Measurements from ENCODE around the gene HS6ST2.

Gene HS6ST2

DNA sequence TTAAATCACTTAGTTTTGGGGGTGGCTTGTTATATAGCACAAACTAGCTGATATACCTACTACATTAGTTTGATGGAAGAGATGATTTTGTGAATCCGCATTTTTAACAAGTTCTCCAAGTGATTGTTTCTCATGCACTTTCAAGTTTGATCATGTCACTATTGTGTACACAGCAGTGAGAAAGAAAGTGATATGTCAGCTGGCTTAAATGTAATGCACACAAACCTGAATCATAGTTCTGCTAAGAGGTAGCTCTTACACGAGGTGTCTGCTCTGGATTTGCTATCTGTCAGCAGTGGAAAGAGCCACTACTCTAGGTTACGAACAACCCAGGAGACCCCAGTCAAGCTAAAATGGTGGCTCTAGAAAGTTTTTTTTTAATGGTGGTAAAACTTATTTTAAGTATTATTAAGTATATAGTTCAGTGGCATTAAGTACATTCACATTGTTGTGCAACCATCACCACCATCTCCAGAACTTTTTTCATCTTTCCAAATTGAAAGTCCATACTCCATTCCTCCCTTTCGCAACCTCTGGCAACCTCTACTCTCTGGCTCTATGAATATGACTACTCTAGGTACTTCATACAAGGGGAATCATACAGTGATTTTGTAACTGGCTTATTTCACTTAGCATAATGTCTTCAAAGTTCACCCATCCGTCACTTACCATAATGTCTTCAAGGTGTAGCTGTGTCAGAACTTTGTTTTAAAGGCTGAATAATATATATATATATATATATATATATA, 147.3 kb downstream of the HS6ST2 start:
- no peak for TF ChIP-seq POLR2AphosphoS5 (IDR thresholded peaks at IDR 0.05; ENCODE audit: low read depth, low read length)
- TF ChIP-seq POLR2A (IDR thresholded peaks at IDR 0.05; ENCODE audit: low read depth, low read length) = no peak
- TF ChIP-seq TAF1 (IDR thresholded peaks at IDR 0.05; ENCODE audit: borderline replicate concordance, low read depth, low read length) = no peak
- DNase-seq (ENCODE audit: insufficient read length) (no peak), FAIRE-seq (no peak)

DNA sequence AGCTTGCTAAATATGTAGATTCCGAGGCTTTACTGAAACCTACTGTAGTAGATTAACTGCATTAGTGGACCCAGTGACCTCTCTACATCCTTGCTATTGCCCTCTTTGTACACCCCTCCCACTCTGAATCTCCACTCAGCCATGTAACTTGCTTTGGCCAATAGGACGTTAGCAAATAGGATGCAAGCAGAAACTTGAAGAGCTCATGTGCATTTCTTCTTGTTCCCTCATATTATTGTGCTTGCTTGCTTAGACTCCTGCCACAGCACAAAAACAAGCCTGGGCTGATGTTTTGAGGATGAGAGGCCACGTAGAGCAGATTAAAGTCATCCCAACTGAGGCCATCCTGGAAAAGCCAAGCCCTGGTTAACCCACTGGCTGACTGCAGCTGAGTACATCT, 147.9 kb downstream of the HS6ST2 start:
- FAIRE-seq (no peak), DNase-seq (ENCODE audit: insufficient read length) (no peak)
- TF ChIP-seq POLR2A (IDR thresholded peaks at IDR 0.05; ENCODE audit: low read depth, low read length) (no peak), TAF1 (IDR thresholded peaks at IDR 0.05; ENCODE audit: borderline replicate concordance, low read depth, low read length) (no peak), POLR2AphosphoS5 (IDR thresholded peaks at IDR 0.05; ENCODE audit: low read depth, low read length) (no peak)

DNA sequence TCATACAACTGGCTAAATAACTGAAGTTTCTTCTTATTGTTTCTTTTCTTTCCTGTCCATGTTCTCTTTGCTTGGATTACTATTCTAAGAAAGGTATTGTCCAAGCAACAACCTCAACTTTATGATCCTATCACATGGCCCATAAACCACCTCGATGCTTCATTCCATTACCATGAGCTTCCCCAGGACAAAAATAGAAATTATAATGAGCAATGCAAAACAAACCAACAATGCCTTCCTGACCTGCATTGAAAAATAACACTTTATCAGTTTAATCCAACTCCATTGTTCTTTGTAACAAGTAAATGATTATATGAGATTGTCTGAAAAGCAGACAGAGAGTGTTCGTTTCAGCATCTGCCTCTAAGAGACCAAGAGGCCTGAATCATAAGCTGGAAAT, 148.8 kb downstream of the HS6ST2 start:
- no peak for FAIRE-seq

DNA sequence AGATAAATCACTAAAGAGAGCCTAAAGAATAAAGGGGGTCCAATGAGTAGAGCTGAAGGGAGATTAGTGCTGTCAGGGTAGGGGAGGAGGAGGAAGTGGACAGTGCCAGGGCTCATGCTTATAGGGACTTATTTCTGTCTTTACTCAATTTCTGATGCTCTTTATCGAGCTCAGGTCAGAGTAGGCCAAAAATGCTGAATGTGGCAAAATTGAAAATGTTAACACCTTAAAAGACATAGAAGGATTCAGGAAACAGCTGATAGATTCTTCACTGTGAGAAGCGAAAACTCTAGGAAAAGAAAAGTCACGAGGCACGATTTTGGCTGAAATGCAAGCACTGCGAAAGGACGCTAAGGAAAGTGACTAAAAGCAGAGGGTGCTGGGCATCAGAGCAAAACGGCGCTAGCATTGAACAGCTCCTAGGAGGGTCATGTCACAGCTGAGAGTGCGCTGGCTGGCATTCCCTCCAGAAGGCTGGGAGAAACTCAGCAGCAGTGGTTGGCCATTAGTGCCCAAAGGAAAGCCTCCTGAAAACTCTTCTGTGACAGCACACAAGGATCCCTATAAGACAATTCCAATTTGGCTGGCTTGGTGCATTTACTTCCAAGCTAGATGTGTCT, 150.9 kb downstream of the HS6ST2 start:
- FAIRE-seq = no peak
- TF ChIP-seq POLR2AphosphoS5 (IDR thresholded peaks at IDR 0.05; ENCODE audit: low read depth, low read length) (no peak), POLR2A (IDR thresholded peaks at IDR 0.05; ENCODE audit: low read depth, low read length) (no peak)
- DNase-seq (ENCODE audit: insufficient read length) = no peak

More for the DNA sequence above, 148.8 kb downstream of the HS6ST2 start:
- TF ChIP-seq POLR2AphosphoS5 (IDR thresholded peaks at IDR 0.05; ENCODE audit: low read depth, low read length) = no peak
- TF ChIP-seq TAF1 (IDR thresholded peaks at IDR 0.05; ENCODE audit: borderline replicate concordance, low read depth, low read length) = no peak
- TF ChIP-seq POLR2A (IDR thresholded peaks at IDR 0.05; ENCODE audit: low read depth, low read length) = no peak
- no peak for DNase-seq (ENCODE audit: insufficient read length)

DNA sequence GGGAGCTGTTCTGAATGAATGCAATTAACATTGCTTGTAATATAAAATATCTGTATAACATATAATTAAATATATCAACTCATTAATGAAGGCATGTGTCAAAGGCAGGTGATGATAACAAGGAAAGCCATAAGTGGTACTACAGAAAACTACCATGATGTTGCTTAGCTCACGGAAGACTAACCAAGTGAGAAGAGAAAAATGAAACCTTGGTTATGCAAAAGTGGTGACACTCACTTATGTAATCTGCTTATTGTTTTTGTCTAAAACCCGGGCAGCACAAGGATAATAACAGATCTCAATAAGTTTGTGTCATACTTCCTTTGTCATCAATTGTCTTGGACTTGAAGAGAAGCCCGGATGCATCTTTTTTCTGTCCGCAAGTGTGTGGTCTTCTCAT, 156.4 kb downstream of the HS6ST2 start:
- no peak for DNase-seq (ENCODE audit: insufficient read length)
- FAIRE-seq = peak; percentile 68
- TF ChIP-seq POLR2AphosphoS5 (IDR thresholded peaks at IDR 0.05; ENCODE audit: low read depth, low read length) = no peak
- no peak for TF ChIP-seq TAF1 (IDR thresholded peaks at IDR 0.05; ENCODE audit: borderline replicate concordance, low read depth, low read length)
- TF ChIP-seq POLR2A (IDR thresholded peaks at IDR 0.05; ENCODE audit: low read depth, low read length) = no peak

DNA sequence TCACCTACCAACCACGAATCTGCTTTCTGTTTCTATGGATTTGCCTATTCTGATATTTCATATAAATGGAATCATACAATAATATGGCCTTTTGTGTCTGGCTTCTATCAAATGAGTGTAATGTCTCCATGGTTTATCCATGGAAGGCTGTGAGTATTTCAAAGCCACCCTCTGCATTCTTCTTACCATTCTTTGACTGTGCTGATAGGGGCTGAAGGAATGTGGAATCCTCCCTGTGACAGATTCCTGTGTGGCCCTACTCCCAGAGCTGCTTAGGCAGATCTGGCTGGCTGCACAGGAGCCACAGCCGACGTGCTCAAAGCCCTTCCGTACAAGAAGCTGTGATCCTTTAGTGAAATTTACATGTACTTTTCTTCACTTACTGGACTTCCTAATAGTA, 163.2 kb downstream of the HS6ST2 start:
- TF ChIP-seq POLR2AphosphoS5 (IDR thresholded peaks at IDR 0.05; ENCODE audit: low read depth, low read length) (no peak), TAF1 (IDR thresholded peaks at IDR 0.05; ENCODE audit: borderline replicate concordance, low read depth, low read length) (no peak), POLR2A (IDR thresholded peaks at IDR 0.05; ENCODE audit: low read depth, low read length) (no peak)
- FAIRE-seq = no peak

DNA sequence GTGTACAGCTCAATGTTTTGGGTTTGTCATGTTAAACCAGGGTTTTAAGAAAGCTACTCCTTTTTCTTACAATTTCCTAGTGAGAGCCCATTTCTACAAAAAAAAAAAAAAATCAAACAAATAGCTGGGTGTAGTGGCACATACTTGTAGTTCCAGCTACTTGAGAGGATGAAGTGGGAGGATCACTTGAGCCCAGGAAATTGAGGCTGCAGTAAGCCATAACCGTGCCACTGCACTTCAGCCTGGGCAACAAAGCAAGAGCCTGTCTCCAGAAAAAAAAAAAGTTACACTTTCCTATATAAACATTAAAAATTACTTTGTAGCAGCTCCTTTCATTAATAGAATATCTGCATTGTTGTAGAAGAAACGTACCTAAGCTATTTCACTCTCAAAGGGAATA, 166.7 kb downstream of the HS6ST2 start:
- no peak for DNase-seq (ENCODE audit: insufficient read length)
- TF ChIP-seq TAF1 (IDR thresholded peaks at IDR 0.05; ENCODE audit: borderline replicate concordance, low read depth, low read length) = no peak
- no peak for TF ChIP-seq POLR2AphosphoS5 (IDR thresholded peaks at IDR 0.05; ENCODE audit: low read depth, low read length)
- TF ChIP-seq POLR2A (IDR thresholded peaks at IDR 0.05; ENCODE audit: low read depth, low read length) = no peak
- no peak for FAIRE-seq

More for the DNA sequence above, 163.2 kb downstream of the HS6ST2 start:
- DNase-seq (ENCODE audit: insufficient read length) = no peak

DNA sequence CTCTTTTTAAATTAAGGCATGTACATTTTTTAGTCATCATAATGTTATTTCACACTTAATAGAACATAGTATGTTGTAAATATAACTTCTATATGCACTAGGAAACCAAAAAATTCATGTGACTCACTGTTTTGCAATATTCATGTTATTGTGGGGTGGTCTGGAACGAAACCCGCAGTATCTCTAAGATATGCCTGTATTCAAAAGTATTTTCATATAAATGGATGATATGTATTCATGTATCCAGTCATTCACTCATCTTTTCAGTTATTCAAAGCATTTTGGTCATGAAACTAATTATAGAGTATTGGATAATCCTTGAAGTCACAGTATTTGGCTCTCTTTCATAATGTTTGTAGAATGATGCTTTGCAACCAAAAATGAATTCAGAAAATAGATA, 168.1 kb downstream of the HS6ST2 start:
- DNase-seq (ENCODE audit: insufficient read length) (no peak), FAIRE-seq (no peak)
- TF ChIP-seq POLR2AphosphoS5 (IDR thresholded peaks at IDR 0.05; ENCODE audit: low read depth, low read length) (no peak), POLR2A (IDR thresholded peaks at IDR 0.05; ENCODE audit: low read depth, low read length) (no peak), TAF1 (IDR thresholded peaks at IDR 0.05; ENCODE audit: borderline replicate concordance, low read depth, low read length) (no peak)

DNA sequence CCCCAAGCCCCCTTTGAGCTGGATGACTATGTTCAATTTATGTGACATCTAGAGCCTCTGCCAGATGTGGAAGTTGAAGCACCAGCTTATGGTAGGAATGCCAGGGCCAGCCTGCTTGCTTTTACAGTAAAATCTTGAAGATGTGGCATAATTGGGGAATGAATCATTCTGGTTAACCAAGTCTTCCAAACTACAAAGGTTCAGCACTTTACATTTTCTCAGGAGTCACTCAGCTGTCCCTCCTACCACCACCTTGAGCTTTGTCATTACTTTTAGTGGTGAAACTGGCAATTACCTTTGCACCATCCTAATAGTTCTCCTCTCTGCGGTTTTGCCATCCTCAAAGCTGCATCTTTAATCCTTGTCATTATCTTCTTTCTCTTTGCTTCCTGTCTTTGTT, 172.2 kb downstream of the HS6ST2 start:
- TF ChIP-seq TAF1 (IDR thresholded peaks at IDR 0.05; ENCODE audit: borderline replicate concordance, low read depth, low read length) = no peak
- no peak for TF ChIP-seq POLR2AphosphoS5 (IDR thresholded peaks at IDR 0.05; ENCODE audit: low read depth, low read length)
- TF ChIP-seq POLR2A (IDR thresholded peaks at IDR 0.05; ENCODE audit: low read depth, low read length) = no peak
- FAIRE-seq = no peak
- DNase-seq (ENCODE audit: insufficient read length) = no peak

DNA sequence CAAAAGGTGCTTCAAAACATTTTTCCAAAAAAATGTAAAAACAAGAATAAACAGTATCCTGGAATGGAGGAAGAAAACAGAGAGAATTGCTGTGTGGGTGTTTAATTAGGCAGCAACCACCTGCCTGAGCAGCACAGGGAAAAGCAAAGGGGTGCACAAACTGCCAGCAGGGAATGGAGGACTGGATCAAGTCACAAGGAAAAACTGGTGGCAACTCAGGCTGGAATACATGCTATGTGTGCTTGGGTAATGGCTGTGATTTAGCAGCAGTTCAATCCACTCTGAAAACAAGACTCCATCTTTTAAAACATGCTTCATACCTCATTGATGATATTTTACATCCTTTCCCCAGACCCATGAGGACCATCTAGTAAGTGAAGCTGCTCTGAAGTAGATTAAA, 179.5 kb downstream of the HS6ST2 start:
- TF ChIP-seq POLR2AphosphoS5 (IDR thresholded peaks at IDR 0.05; ENCODE audit: low read depth, low read length) (no peak), POLR2A (IDR thresholded peaks at IDR 0.05; ENCODE audit: low read depth, low read length) (no peak), TAF1 (IDR thresholded peaks at IDR 0.05; ENCODE audit: borderline replicate concordance, low read depth, low read length) (no peak)
- DNase-seq (ENCODE audit: insufficient read length) (no peak), FAIRE-seq (no peak)

DNA sequence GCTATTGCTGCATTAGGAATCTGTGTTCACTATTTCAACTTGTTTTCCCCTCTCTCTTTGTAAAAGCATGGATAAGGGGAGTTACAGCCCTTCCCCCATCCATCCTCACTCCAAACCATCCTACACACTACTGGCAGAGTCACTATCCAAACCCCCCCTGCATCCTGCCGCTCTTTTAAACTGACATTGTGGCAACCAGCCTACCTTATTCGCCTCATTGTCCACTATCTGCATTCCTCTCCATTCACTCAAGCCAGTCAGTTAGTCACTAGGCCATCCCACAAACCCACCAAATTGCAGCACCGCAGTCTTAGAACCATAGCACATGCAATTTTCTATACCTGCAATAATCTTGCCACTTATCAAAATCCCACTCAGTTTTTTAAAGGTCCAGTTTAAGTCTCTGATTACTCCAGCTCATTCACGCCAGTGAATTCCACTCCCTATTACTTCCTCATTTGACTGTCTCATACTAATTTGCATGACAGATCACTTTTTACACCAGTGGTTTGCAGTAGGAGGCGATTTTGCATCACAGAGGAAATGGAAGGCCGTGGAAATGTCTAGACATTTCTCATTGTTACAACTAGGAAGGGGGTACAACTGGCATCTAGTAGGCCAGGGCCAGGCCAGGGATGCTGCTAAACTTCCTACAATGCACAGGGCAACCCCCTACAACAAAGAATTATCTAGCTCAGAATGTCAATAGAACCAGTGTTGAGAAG, 181.8 kb downstream of the HS6ST2 start:
- DNase-seq (ENCODE audit: insufficient read length) (no peak), FAIRE-seq (no peak)

More for the DNA sequence above, 181.8 kb downstream of the HS6ST2 start:
- no peak for TF ChIP-seq POLR2AphosphoS5 (IDR thresholded peaks at IDR 0.05; ENCODE audit: low read depth, low read length)
- TF ChIP-seq TAF1 (IDR thresholded peaks at IDR 0.05; ENCODE audit: borderline replicate concordance, low read depth, low read length) = no peak
- TF ChIP-seq POLR2A (IDR thresholded peaks at IDR 0.05; ENCODE audit: low read depth, low read length) = no peak

All from GM12892 (cell line).